Measurements from ENCODE around the gene COX14. TPM values are rescaled to one million over a fixed set of nuclear protein-coding genes. Genes with fewer than 3 reads are reported as not detected.

The COX14 gene
- total RNA-seq, 4 donors from 2014 or later, result 29.4 to 45.5 (median 34.6) TPM

GRCh38 chr12:50074936-50075807, 36.9 kb upstream of the COX14 start:
- H3K27ac ChIP-seq, result no peak overlapping the region

GRCh38 chr12:50075808-50076170, 36.2 kb upstream of the COX14 start:
- no peaks in the 10 kb centered on the region for H3K27me3 ChIP-seq
- peaks cover 8% of the 10 kb centered on the region for H3K4me1 ChIP-seq
- no peak for DNase-seq (ENCODE audit: low spot score in 2 of 2)
- no peaks in the 10 kb centered on the region for H3K9me3 ChIP-seq
- TF ChIP-seq POLR2AphosphoS5 (IDR thresholded peaks at IDR 0.05) (no peak), CTCF (IDR thresholded peaks at IDR 0.05) (no peak), EP300 (IDR thresholded peaks at IDR 0.05) (no peak), POLR2A (IDR thresholded peaks at IDR 0.05) (no peak)
- WGBS, result 67% methylated on average over 1 of the region's 1 CpG
- no peak overlapping the region for H3K4me3 ChIP-seq
- H3K27ac ChIP-seq, result no peak overlapping the region
- no peaks in the 10 kb centered on the region for H3K36me3 ChIP-seq

More at GRCh38 chr12:50074936-50075807, 36.9 kb upstream of the COX14 start:
- H3K4me1 ChIP-seq, result peaks cover 15% of the 10 kb centered on the region
- no peaks in the 10 kb centered on the region for H3K9me3 ChIP-seq
- peak; percentile 86 to 88 for DNase-seq (ENCODE audit: low spot score in 2 of 2)
- TF ChIP-seq POLR2A (IDR thresholded peaks at IDR 0.05) (no peak), CTCF (IDR thresholded peaks at IDR 0.05) (peak; percentile 86 to 92)
- H3K27me3 ChIP-seq, result no peaks in the 10 kb centered on the region
- WGBS, result 0% methylated on average over 1 of the region's 9 CpGs
- no peak overlapping the region for H3K4me3 ChIP-seq
- H3K36me3 ChIP-seq, result no peaks in the 10 kb centered on the region

GRCh38 chr12:50077099-50077498, 34.9 kb upstream of the COX14 start:
- Histone ChIP-seq H3K9me3 (no peaks in the 10 kb centered on the region), H3K27ac (no peak overlapping the region), H3K36me3 (no peaks in the 10 kb centered on the region), H3K4me3 (no peak overlapping the region), H3K27me3 (no peaks in the 10 kb centered on the region), H3K4me1 (peaks cover 11% of the 10 kb centered on the region)
- 86% methylated on average over 12 of the region's 12 CpGs for WGBS
- no peak for DNase-seq (ENCODE audit: low spot score in 2 of 2)
- TF ChIP-seq POLR2AphosphoS5 (IDR thresholded peaks at IDR 0.05), result no peak
- TF ChIP-seq CTCF (IDR thresholded peaks at IDR 0.05), result no peak
- no peak for TF ChIP-seq EP300 (IDR thresholded peaks at IDR 0.05)
- no peak for TF ChIP-seq POLR2A (IDR thresholded peaks at IDR 0.05)

GRCh38 chr12:50078281-50078680, 33.8 kb upstream of the COX14 start:
- TF ChIP-seq CTCF (IDR thresholded peaks at IDR 0.05) (no peak), POLR2A (IDR thresholded peaks at IDR 0.05) (no peak)
- no peak for DNase-seq (ENCODE audit: low spot score in 2 of 2)
- Histone ChIP-seq H3K4me3 (no peak overlapping the region), H3K9me3 (no peaks in the 10 kb centered on the region), H3K27me3 (no peaks in the 10 kb centered on the region), H3K36me3 (no peaks in the 10 kb centered on the region), H3K4me1 (peaks cover 11% of the 10 kb centered on the region), H3K27ac (no peak overlapping the region)
- WGBS, result 90% methylated on average over 10 of the region's 10 CpGs

- peaks cover 20% of the 10 kb centered on the region for H3K4me1 ChIP-seq
- no peak for DNase-seq (ENCODE audit: low spot score in 2 of 2)
- H3K27ac ChIP-seq, result no peak overlapping the region
- H3K27me3 ChIP-seq, result no peaks in the 10 kb centered on the region
- no peak overlapping the region for H3K4me3 ChIP-seq
- no peaks in the 10 kb centered on the region for H3K9me3 ChIP-seq
- TF ChIP-seq CTCF (IDR thresholded peaks at IDR 0.05), result no peak
- TF ChIP-seq POLR2A (IDR thresholded peaks at IDR 0.05), result no peak
- no peak for TF ChIP-seq POLR2AphosphoS5 (IDR thresholded peaks at IDR 0.05)
- TF ChIP-seq EP300 (IDR thresholded peaks at IDR 0.05), result no peak
- H3K36me3 ChIP-seq, result no peaks in the 10 kb centered on the region
- 95% methylated on average over 5 of the region's 5 CpGs for WGBS
Measured at GRCh38 chr12:50079771-50080170, 32.3 kb upstream of the COX14 start.

Data from suprapubic skin (tissue), 4 donors.